Mesothelial cell of epicardium (in vitro differentiated cells): ENCODE measurements around the gene MAST4. TPM values are rescaled to one million over a fixed set of nuclear protein-coding genes. Genes with fewer than 3 reads are reported as not detected.

Experiments used
- DNase-seq, 2 experiments: peaks; one replicate each; pipeline ENCODE4 v3.0.0; 2021; ENCODE audit warnings: low spot score in 2 of 2; ENCODE audit not compliant: unreplicated experiment in 2 of 2
- H3K27ac Mint-ChIP-seq: 2 replicates; pipeline ENCODE4 v1.8.0; 2021; ENCODE audit warnings: mixed read lengths
- H3K27me3 Mint-ChIP-seq: 2 replicates; pipeline ENCODE4 v1.8.0; 2021; ENCODE audit warnings: low read depth, mixed read lengths
- H3K36me3 Mint-ChIP-seq: 2 replicates; pipeline ENCODE4 v1.8.0; 2021; ENCODE audit warnings: mixed read lengths
- H3K4me1 Mint-ChIP-seq: 2 replicates; pipeline ENCODE4 v1.8.0; 2021; ENCODE audit warnings: mixed read lengths
- H3K4me3 Mint-ChIP-seq: 2 replicates; pipeline ENCODE4 v1.8.0; 2021; ENCODE audit warnings: mild to moderate bottlenecking, moderate library complexity, mixed read lengths
- H3K9me3 Mint-ChIP-seq: 2 replicates; pipeline ENCODE4 v1.8.0; 2021; ENCODE audit warnings: mixed read lengths
- CTCF ChIP-seq: fragments of 200-600 bp; sonication (generic); IDR thresholded peaks from one replicate; pipeline ENCODE4 v1.5.0; 2021; ENCODE audit warnings: antibody characterized with exemption; ENCODE audit not compliant: unreplicated experiment
- total RNA-seq: library from RNA; stranded (reverse); gene quantifications from 3 replicates; pipeline ENCODE4 v1.2.1, GENCODE V29; 2021

Gene MAST4
- total RNA-seq, 1 donor from 2014 or later = 29.8 TPM

GRCh38 chr5:67089200-67089725 is 493.1 kb downstream of the MAST4 start:
- H3K4me3 Mint-ChIP-seq = no peak overlapping the region
- no peak for TF ChIP-seq CTCF
- H3K4me1 Mint-ChIP-seq = peaks cover 38% of the 10 kb centered on the region
- H3K9me3 Mint-ChIP-seq = no peaks in the 10 kb centered on the region
- H3K27ac Mint-ChIP-seq = no peak overlapping the region
- H3K27me3 Mint-ChIP-seq = no peaks in the 10 kb centered on the region
- DNase-seq = no peak
- H3K36me3 Mint-ChIP-seq = peaks cover 3% of the 10 kb centered on the region

- H3K9me3 Mint-ChIP-seq = no peaks in the 10 kb centered on the region
- no peak overlapping the region for H3K27ac Mint-ChIP-seq
- H3K27me3 Mint-ChIP-seq = no peaks in the 10 kb centered on the region
- TF ChIP-seq CTCF = no peak
- DNase-seq = no peak
- H3K36me3 Mint-ChIP-seq = peaks cover 3% of the 10 kb centered on the region
- peaks cover 42% of the 10 kb centered on the region for H3K4me1 Mint-ChIP-seq
- no peak overlapping the region for H3K4me3 Mint-ChIP-seq
Observed at GRCh38 chr5:67090040-67090439, 493.8 kb downstream of the MAST4 start.

- no peak for TF ChIP-seq CTCF
- no peak overlapping the region for H3K27ac Mint-ChIP-seq
- H3K4me3 Mint-ChIP-seq = no peak overlapping the region
- peaks cover 42% of the 10 kb centered on the region for H3K4me1 Mint-ChIP-seq
- no peak for DNase-seq
- no peaks in the 10 kb centered on the region for H3K27me3 Mint-ChIP-seq
- H3K36me3 Mint-ChIP-seq = peaks cover 3% of the 10 kb centered on the region
- H3K9me3 Mint-ChIP-seq = no peaks in the 10 kb centered on the region
Observed at GRCh38 chr5:67090593-67090992, 494.4 kb downstream of the MAST4 start.

- TF ChIP-seq CTCF = no peak
- no peaks in the 10 kb centered on the region for H3K27me3 Mint-ChIP-seq
- H3K4me1 Mint-ChIP-seq = peaks cover 38% of the 10 kb centered on the region
- DNase-seq = no peak
- peak overlapping the region; percentile 23 for H3K27ac Mint-ChIP-seq
- H3K4me3 Mint-ChIP-seq = no peak overlapping the region
- H3K9me3 Mint-ChIP-seq = no peaks in the 10 kb centered on the region
- H3K36me3 Mint-ChIP-seq = peaks cover 3% of the 10 kb centered on the region
Observed at GRCh38 chr5:67092535-67092934, 496.3 kb downstream of the MAST4 start.

GRCh38 chr5:67093279-67093678 is 497.1 kb downstream of the MAST4 start:
- H3K27ac Mint-ChIP-seq = peak overlapping the region; percentile 23
- no peak for TF ChIP-seq CTCF
- no peak overlapping the region for H3K4me3 Mint-ChIP-seq
- H3K4me1 Mint-ChIP-seq = peaks cover 38% of the 10 kb centered on the region
- H3K27me3 Mint-ChIP-seq = no peaks in the 10 kb centered on the region
- no peak for DNase-seq
- H3K9me3 Mint-ChIP-seq = no peaks in the 10 kb centered on the region
- H3K36me3 Mint-ChIP-seq = peaks cover 3% of the 10 kb centered on the region
